HCT116 (cell line): ENCODE measurements around the gene AMBRA1. TPM values are rescaled to one million over a fixed set of nuclear protein-coding genes. Genes with fewer than 3 reads are reported as not detected.

ENCODE experiments used
- ATAC-seq: fragments of 200-7000 bp; cut with Tn5 transposase; 2 replicates; pipeline ENCODE4 v1.9.1; 2020; ENCODE audit warnings: mild to moderate bottlenecking, moderate library complexity
- BruUV-seq: library from RNA; stranded (reverse); fragments of 400-500 nt; replicated peaks from 2 replicates; lab custom pipeline; 2021; lab: Mats Ljungman, UMichigan
- CTCF ChIA-PET: fragments of 300-600 bp; sonication (Branson Sonifier 250); formaldehyde crosslinking; loops from one replicate; lab custom pipeline; 2021; ENCODE audit warnings: antibody characterized with exemption; lab: Charles Lee
- POLR2A ChIA-PET: fragments of 300-600, 350-600 bp; sonication (Branson Sonifier 250); formaldehyde crosslinking; loops from one replicate; lab custom pipeline; 2021; ENCODE audit warnings: antibody characterized with exemption; lab: Charles Lee
- RAD21 ChIA-PET, 2 experiments: fragments of 300-600 bp; sonication (Branson Sonifier 250); formaldehyde crosslinking; loops; one replicate each; lab custom pipeline; 2023; ENCODE audit warnings: low total read pairs in 2 of 2; ENCODE audit not compliant: uncharacterized antibody in 2 of 2, unreplicated experiment in 2 of 2, low non-redundant PET in 1 of 2; lab: Charles Lee
- DNase-seq: peaks from one replicate; pipeline ENCODE4 v3.0.0-alpha.2; 2010; ENCODE audit warnings: low read depth, low spot score
- H2AFZ ChIP-seq: fragments of 200-600 bp; shearing (Covaris generic), sonication (generic); 2 replicates; pipeline ENCODE4 v1.6.1; 2017; ENCODE audit warnings: low read depth, mixed run types, mixed read lengths, antibody characterized with exemption, low read length; ENCODE audit not compliant: poor library complexity, severe bottlenecking
- H3K27ac ChIP-seq: 2 replicates; pipeline ENCODE4 v1.5.1; 2012; ENCODE audit warnings: low read depth, low read length
- H3K27me3 ChIP-seq: fragments of 200-600 bp; sonication (generic); 2 replicates; pipeline ENCODE4 v1.6.1; 2016; ENCODE audit warnings: mixed run types, low read length, mixed read lengths; ENCODE audit not compliant: insufficient read depth
- H3K36me3 ChIP-seq, 2 experiments: fragments of 200-500 bp in 1 of 2; fragments of 200-600 bp in 1 of 2; sonication (Bioruptor generic) in 1 of 2; sonication (generic) in 1 of 2; 2 replicates each; pipeline versions ENCODE4 v1.5.1 to v1.6.1; 2014 to 2016; ENCODE audit warnings: low read length in 2 of 2, inconsistent platforms in 1 of 2, mixed read lengths in 1 of 2, mixed run types in 1 of 2; ENCODE audit not compliant: insufficient read depth in 2 of 2, control insufficient read depth in 1 of 2
- H3K4me1 ChIP-seq, 2 experiments: fragments of 200-600 bp in 1 of 2; sonication (generic) in 1 of 2; 2 replicates each; pipeline versions ENCODE4 v1.5.1 to v1.6.1; 2012 to 2017; ENCODE audit warnings: low read length in 2 of 2, inconsistent platforms in 1 of 2, mild to moderate bottlenecking in 1 of 2, mixed read lengths in 1 of 2, mixed run types in 1 of 2, moderate library complexity in 1 of 2; ENCODE audit not compliant: insufficient read depth in 2 of 2, control insufficient read depth in 1 of 2
- H3K4me2 ChIP-seq: fragments of 200-600 bp; sonication (generic); 2 replicates; pipeline ENCODE4 v1.6.1; 2017; ENCODE audit warnings: mixed run types, low read length, mixed read lengths
- H3K4me3 ChIP-seq, 2 experiments: fragments of 200-600 bp in 1 of 2; sonication (generic) in 1 of 2; replicated peaks in 1 of 2; 2 replicates each; pipeline ENCODE4 v1.5.1; 2011 to 2016; ENCODE audit warnings: low read length in 2 of 2, control low read depth in 1 of 2, low read depth in 1 of 2, mild to moderate bottlenecking in 1 of 2, mixed read lengths in 1 of 2, mixed run types in 1 of 2
- H3K79me2 ChIP-seq: fragments of 200-600 bp; sonication (generic); 2 replicates; pipeline ENCODE4 v1.6.1; 2017; ENCODE audit warnings: mild to moderate bottlenecking, mixed run types, low read length, moderate library complexity, mixed read lengths; ENCODE audit not compliant: insufficient read depth
- H3K9ac ChIP-seq: fragments of 200-600 bp; sonication (generic); 2 replicates; pipeline ENCODE4 v1.6.1; 2016; ENCODE audit warnings: low read length, mixed read lengths
- H3K9me2 ChIP-seq: fragments of 200-600 bp; sonication (generic), shearing (Covaris generic); 2 replicates; pipeline ENCODE4 v1.6.1; 2017; ENCODE audit warnings: mixed run types, mild to moderate bottlenecking, moderate library complexity; ENCODE audit not compliant: insufficient read depth
- H3K9me3 ChIP-seq, 2 experiments: fragments of 200-500 bp in 1 of 2; fragments of 200-600 bp in 1 of 2; sonication (Bioruptor generic) in 1 of 2; sonication (generic) in 1 of 2; 2 replicates each; pipeline ENCODE4 v1.6.1; 2014 to 2017; ENCODE audit warnings: low read length in 2 of 2, mixed read lengths in 2 of 2, inconsistent platforms in 1 of 2, low read depth in 1 of 2, mild to moderate bottlenecking in 1 of 2, mixed run types in 1 of 2, moderate library complexity in 1 of 2; ENCODE audit not compliant: control insufficient read depth in 1 of 2, insufficient read depth in 1 of 2
- H4K20me1 ChIP-seq: fragments of 200-600 bp; sonication (generic), shearing (Covaris generic); 2 replicates; pipeline ENCODE4 v1.6.1; 2017; ENCODE audit warnings: mixed run types, mild to moderate bottlenecking, moderate library complexity; ENCODE audit not compliant: insufficient read depth
- ATF3 ChIP-seq: IDR thresholded peaks from 2 replicates; pipeline ENCODE4 v1.6.1; 2012
- CTCF ChIP-seq, 3 experiments: fragments of 200-600 bp in 1 of 3; sonication (generic) in 1 of 3; IDR thresholded peaks in 2 of 3; conservative IDR thresholded peaks in 1 of 3; 2 replicates each; pipeline ENCODE4 v1.5.1; 2012 to 2017; ENCODE audit warnings: low read depth in 2 of 3, low read length in 2 of 3, antibody characterized with exemption in 1 of 3, borderline replicate concordance in 1 of 3, control low read depth in 1 of 3, mild to moderate bottlenecking in 1 of 3, mixed read lengths in 1 of 3, mixed run types in 1 of 3, moderate library complexity in 1 of 3; ENCODE audit not compliant: insufficient read depth in 1 of 3
- ELF1 ChIP-seq: IDR thresholded peaks from 2 replicates; pipeline ENCODE4 v1.6.1; 2012; ENCODE audit warnings: low read depth, borderline replicate concordance
- EZH2phosphoT487 ChIP-seq: fragments of 200-600 bp; IDR thresholded peaks from 2 replicates; pipeline ENCODE4 v1.6.1; 2018; ENCODE audit warnings: antibody characterized with exemption, borderline replicate concordance
- JUND ChIP-seq: IDR thresholded peaks from 2 replicates; pipeline ENCODE4 v1.6.1; 2012
- POLR2A ChIP-seq: IDR thresholded peaks from 2 replicates; pipeline ENCODE4 v1.7.0; 2011; ENCODE audit warnings: borderline replicate concordance; ENCODE audit not compliant: insufficient read depth, insufficient read length; ENCODE audit errors: extremely low read depth
- POLR2AphosphoS5 ChIP-seq: IDR thresholded peaks from 2 replicates; pipeline ENCODE4 v1.6.1; 2011; ENCODE audit warnings: mild to moderate bottlenecking, low read depth, low read length, moderate library complexity
- RAD21 ChIP-seq: IDR thresholded peaks from 2 replicates; pipeline ENCODE4 v1.6.1; 2012; ENCODE audit warnings: low read depth, mild to moderate bottlenecking
- REST ChIP-seq: IDR thresholded peaks from 2 replicates; pipeline ENCODE4 v1.6.1; 2012; ENCODE audit warnings: low read depth
- SIN3A ChIP-seq: IDR thresholded peaks from 2 replicates; pipeline ENCODE4 v1.6.1; 2012; ENCODE audit warnings: low read depth
- SP1 ChIP-seq: IDR thresholded peaks from 2 replicates; pipeline ENCODE4 v1.6.1; 2012; ENCODE audit warnings: low read depth
- SRF ChIP-seq: IDR thresholded peaks from 2 replicates; pipeline ENCODE4 v1.6.1; 2012; ENCODE audit warnings: low read depth
- TCF7L2 ChIP-seq: IDR thresholded peaks from 2 replicates; pipeline ENCODE4 v1.7.0; 2011; ENCODE audit warnings: borderline replicate concordance, inconsistent platforms; ENCODE audit not compliant: insufficient read depth, insufficient read length; ENCODE audit errors: extremely low read depth
- ZBTB33 ChIP-seq: IDR thresholded peaks from 2 replicates; pipeline ENCODE4 v1.6.1; 2011; ENCODE audit warnings: mild to moderate bottlenecking, low read length, moderate library complexity; ENCODE audit not compliant: insufficient replicate concordance; ENCODE audit errors: extremely low read depth
- ZNF274 ChIP-seq: fragments of 200-500 bp; sonication (Bioruptor generic); IDR thresholded peaks from 2 replicates; pipeline ENCODE4 v1.6.1; 2014; ENCODE audit warnings: mild to moderate bottlenecking, low read depth, low read length, inconsistent platforms
- intact Hi-C: fragments of 100-400 bp; cut with micrococcal nuclease; formaldehyde crosslinking; loops from 2 replicates; pipeline ENCODE4 v1.10.0; 2022
- total RNA-seq: library from RNA; stranded (reverse); gene quantifications from one replicate; pipeline ENCODE4 v1.2.1, GENCODE V29; 2021; ENCODE audit not compliant: unreplicated experiment

Gene AMBRA1
- total RNA-seq, 1 experiment from 2014 or later: 22.7 TPM

- TF ChIP-seq EZH2phosphoT487 (no peak), ATF3 (no peak), ZBTB33 (no peak), REST (no peak), JUND (no peak), SRF (no peak), CTCF (IDR thresholded peaks at IDR 0.05 in 2 of 3, conservative IDR thresholded peaks at IDR 0.05 in 1 of 3; ENCODE audit: borderline replicate concordance in 1 of 3, insufficient read depth in 1 of 3, low read depth in 2 of 3, low read length in 2 of 3) (no peak), TCF7L2 (no peak), RAD21 (no peak), ELF1 (no peak), POLR2AphosphoS5 (no peak), POLR2A (no peak), SIN3A (no peak), ZNF274 (no peak), SP1 (no peak)
- no peak overlapping the region for H3K4me3 ChIP-seq
- no peak overlapping the region for H2AFZ ChIP-seq
- H3K36me3 ChIP-seq: no peaks in the 10 kb centered on the region
- H3K4me2 ChIP-seq: no peak overlapping the region
- no TSS peak for BruUV-seq
- ChIA-PET POLR2A (no interaction called here), CTCF (interaction anchor here (0.7 to 1.1 kb wide), 3 partner anchors 24 to 122 kb away, joined by 3 read pairs; partner anchors contain the start of gene CHRM4), RAD21 (no interaction called here)
- H3K79me2 ChIP-seq: peaks cover 33% of the 10 kb centered on the region
- no peak overlapping the region for H3K9ac ChIP-seq
- H4K20me1 ChIP-seq: no peaks in the 10 kb centered on the region
- no peaks in the 10 kb centered on the region for H3K9me3 ChIP-seq
- ATAC-seq (no peak), DNase-seq (no peak)
- intact Hi-C loops: no loop called here
- peaks cover 2 to 9% of the 10 kb centered on the region in 2 experiments; a peak in 1 of 4 replicates for H3K4me1 ChIP-seq
- H3K9me2 ChIP-seq: no peaks in the 10 kb centered on the region
- no peak overlapping the region for H3K27ac ChIP-seq
- H3K27me3 ChIP-seq: no peaks in the 10 kb centered on the region
These were observed 79.9 kb downstream of the AMBRA1 start for GRCh38 chr11:46513934-46514342.
